ENCODE measurements around the gene SLC1A3.

- TF ChIP-seq, protein P1, sequence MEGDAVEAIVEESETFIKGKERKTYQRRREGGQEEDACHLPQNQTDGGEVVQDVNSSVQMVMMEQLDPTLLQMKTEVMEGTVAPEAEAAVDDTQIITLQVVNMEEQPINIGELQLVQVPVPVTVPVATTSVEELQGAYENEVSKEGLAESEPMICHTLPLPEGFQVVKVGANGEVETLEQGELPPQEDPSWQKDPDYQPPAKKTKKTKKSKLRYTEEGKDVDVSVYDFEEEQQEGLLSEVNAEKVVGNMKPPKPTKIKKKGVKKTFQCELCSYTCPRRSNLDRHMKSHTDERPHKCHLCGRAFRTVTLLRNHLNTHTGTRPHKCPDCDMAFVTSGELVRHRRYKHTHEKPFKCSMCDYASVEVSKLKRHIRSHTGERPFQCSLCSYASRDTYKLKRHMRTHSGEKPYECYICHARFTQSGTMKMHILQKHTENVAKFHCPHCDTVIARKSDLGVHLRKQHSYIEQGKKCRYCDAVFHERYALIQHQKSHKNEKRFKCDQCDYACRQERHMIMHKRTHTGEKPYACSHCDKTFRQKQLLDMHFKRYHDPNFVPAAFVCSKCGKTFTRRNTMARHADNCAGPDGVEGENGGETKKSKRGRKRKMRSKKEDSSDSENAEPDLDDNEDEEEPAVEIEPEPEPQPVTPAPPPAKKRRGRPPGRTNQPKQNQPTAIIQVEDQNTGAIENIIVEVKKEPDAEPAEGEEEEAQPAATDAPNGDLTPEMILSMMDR (IDR thresholded peaks at IDR 0.05) = no peak
- no peak for TF ChIP-seq EZH2 (IDR thresholded peaks at IDR 0.05; ENCODE audit: borderline replicate concordance, insufficient read depth, low read depth, low read length, poor library complexity, severe bottlenecking)
Observed at GRCh38 chr5:36666986-36667385, 60.6 kb downstream of the SLC1A3 start.

Data from B cell (primary cell).